ENCODE data around the gene PITPNC1.
A peak's percentile ranks its signal among the peaks of the same experiment; 100 is the strongest.

PITPNC1 gene

GRCh38 chr17:67431249-67432015, 54.4 kb downstream of the PITPNC1 start:
- peaks cover 5% of the 10 kb centered on the region for H3K36me3 Mint-ChIP-seq
- H3K4me3 Mint-ChIP-seq = no peak overlapping the region
- no peaks in the 10 kb centered on the region for H3K27me3 Mint-ChIP-seq
- H3K9me3 Mint-ChIP-seq = no peaks in the 10 kb centered on the region
- ATAC-seq = peak; percentile 72
- no peak overlapping the region for H3K27ac Mint-ChIP-seq
- peaks cover 21% of the 10 kb centered on the region for H3K4me1 Mint-ChIP-seq

GRCh38 chr17:67433248-67433924, 56.3 kb downstream of the PITPNC1 start:
- no peak for ATAC-seq
- Mint-ChIP-seq H3K27me3 (no peaks in the 10 kb centered on the region), H3K36me3 (peaks cover 5% of the 10 kb centered on the region), H3K4me1 (peaks cover 21% of the 10 kb centered on the region), H3K4me3 (no peak overlapping the region), H3K9me3 (no peaks in the 10 kb centered on the region), H3K27ac (no peak overlapping the region)

- no peaks in the 10 kb centered on the region for H3K9me3 Mint-ChIP-seq
- no peak for ATAC-seq
- no peak overlapping the region for H3K4me3 Mint-ChIP-seq
- no peaks in the 10 kb centered on the region for H3K27me3 Mint-ChIP-seq
- no peak overlapping the region for H3K27ac Mint-ChIP-seq
- H3K36me3 Mint-ChIP-seq = peaks cover 5% of the 10 kb centered on the region
- peaks cover 21% of the 10 kb centered on the region for H3K4me1 Mint-ChIP-seq
Observed at GRCh38 chr17:67434061-67434525, 57.0 kb downstream of the PITPNC1 start.

- Mint-ChIP-seq H3K27ac (no peak overlapping the region), H3K4me3 (no peak overlapping the region), H3K4me1 (peaks cover 21% of the 10 kb centered on the region), H3K36me3 (peaks cover 5% of the 10 kb centered on the region), H3K9me3 (no peaks in the 10 kb centered on the region), H3K27me3 (no peaks in the 10 kb centered on the region)
- ATAC-seq = no peak
Observed at GRCh38 chr17:67435122-67435521, 58.0 kb downstream of the PITPNC1 start.

GRCh38 chr17:67435786-67436185, 58.7 kb downstream of the PITPNC1 start:
- H3K27ac Mint-ChIP-seq = no peak overlapping the region
- no peaks in the 10 kb centered on the region for H3K9me3 Mint-ChIP-seq
- no peaks in the 10 kb centered on the region for H3K27me3 Mint-ChIP-seq
- H3K36me3 Mint-ChIP-seq = peaks cover 5% of the 10 kb centered on the region
- H3K4me3 Mint-ChIP-seq = no peak overlapping the region
- no peak for ATAC-seq
- peaks cover 21% of the 10 kb centered on the region for H3K4me1 Mint-ChIP-seq

GRCh38 chr17:67436233-67436632, 59.2 kb downstream of the PITPNC1 start:
- Mint-ChIP-seq H3K27ac (no peak overlapping the region), H3K9me3 (no peaks in the 10 kb centered on the region), H3K27me3 (no peaks in the 10 kb centered on the region), H3K4me3 (no peak overlapping the region), H3K36me3 (peaks cover 5% of the 10 kb centered on the region), H3K4me1 (peaks cover 18% of the 10 kb centered on the region)
- ATAC-seq = no peak

- ATAC-seq = no peak
- Mint-ChIP-seq H3K36me3 (no peaks in the 10 kb centered on the region), H3K4me3 (no peak overlapping the region), H3K9me3 (no peaks in the 10 kb centered on the region), H3K27me3 (no peaks in the 10 kb centered on the region), H3K27ac (no peak overlapping the region), H3K4me1 (peaks cover 2% of the 10 kb centered on the region)
Observed at GRCh38 chr17:67438667-67439066, 61.6 kb downstream of the PITPNC1 start.

- no peak overlapping the region for H3K4me3 Mint-ChIP-seq
- H3K27ac Mint-ChIP-seq = no peak overlapping the region
- peaks cover 5% of the 10 kb centered on the region for H3K36me3 Mint-ChIP-seq
- no peaks in the 10 kb centered on the region for H3K9me3 Mint-ChIP-seq
- no peaks in the 10 kb centered on the region for H3K4me1 Mint-ChIP-seq
- ATAC-seq = no peak
- no peaks in the 10 kb centered on the region for H3K27me3 Mint-ChIP-seq
Observed at GRCh38 chr17:67439269-67439668, 62.2 kb downstream of the PITPNC1 start.

GRCh38 chr17:67440277-67441051, 63.4 kb downstream of the PITPNC1 start:
- no peak overlapping the region for H3K4me3 Mint-ChIP-seq
- no peaks in the 10 kb centered on the region for H3K9me3 Mint-ChIP-seq
- H3K36me3 Mint-ChIP-seq = peaks cover 5% of the 10 kb centered on the region
- H3K27me3 Mint-ChIP-seq = no peaks in the 10 kb centered on the region
- H3K27ac Mint-ChIP-seq = peak overlapping the region; percentile 51
- H3K4me1 Mint-ChIP-seq = no peaks in the 10 kb centered on the region
- peak; percentile 8 for ATAC-seq

GRCh38 chr17:67441052-67441895, 64.2 kb downstream of the PITPNC1 start:
- Mint-ChIP-seq H3K4me1 (no peaks in the 10 kb centered on the region), H3K27ac (peak overlapping the region; percentile 51), H3K4me3 (peak overlapping the region; percentile 23), H3K36me3 (peaks cover 5% of the 10 kb centered on the region), H3K27me3 (no peaks in the 10 kb centered on the region), H3K9me3 (no peaks in the 10 kb centered on the region)
- ATAC-seq = peak; percentile 57

GRCh38 chr17:67441896-67442219, 64.8 kb downstream of the PITPNC1 start:
- Mint-ChIP-seq H3K4me1 (no peaks in the 10 kb centered on the region), H3K27me3 (no peaks in the 10 kb centered on the region), H3K27ac (peak overlapping the region; percentile 51), H3K36me3 (peaks cover 5% of the 10 kb centered on the region), H3K4me3 (no peak overlapping the region), H3K9me3 (no peaks in the 10 kb centered on the region)
- no peak for ATAC-seq

GRCh38 chr17:67442787-67443624, 65.9 kb downstream of the PITPNC1 start:
- Mint-ChIP-seq H3K27me3 (no peaks in the 10 kb centered on the region), H3K36me3 (peaks cover 5% of the 10 kb centered on the region), H3K9me3 (no peaks in the 10 kb centered on the region), H3K27ac (no peak overlapping the region), H3K4me3 (no peak overlapping the region), H3K4me1 (peaks cover 3% of the 10 kb centered on the region)
- no peak for ATAC-seq

GRCh38 chr17:67443931-67444595, 67.0 kb downstream of the PITPNC1 start:
- ATAC-seq = no peak
- no peak overlapping the region for H3K27ac Mint-ChIP-seq
- peaks cover 14% of the 10 kb centered on the region for H3K4me1 Mint-ChIP-seq
- H3K9me3 Mint-ChIP-seq = no peaks in the 10 kb centered on the region
- H3K4me3 Mint-ChIP-seq = no peak overlapping the region
- H3K36me3 Mint-ChIP-seq = peaks cover 5% of the 10 kb centered on the region
- H3K27me3 Mint-ChIP-seq = no peaks in the 10 kb centered on the region

GRCh38 chr17:67448449-67448848, 71.4 kb downstream of the PITPNC1 start:
- Mint-ChIP-seq H3K36me3 (peaks cover 16% of the 10 kb centered on the region), H3K4me3 (no peak overlapping the region), H3K27me3 (no peaks in the 10 kb centered on the region), H3K4me1 (peaks cover 41% of the 10 kb centered on the region), H3K27ac (no peak overlapping the region), H3K9me3 (no peaks in the 10 kb centered on the region)
- ATAC-seq = no peak

All from stimulated activated memory B cell treated with anti-CD40 and anti-IgM and Interleukin-4, amounts not matched to agents 10 μg/mL and 1 μg/mL and 100 μg/mL, for 72 hours (primary cell).